CD1c-positive myeloid dendritic cell (primary cell): ENCODE results near the gene FRS2.
"Not testable (repeated sequence)": the region's sequence is repeated elsewhere in the genome, so short reads cannot be mapped to it uniquely, and the experiment has no call there.

Experiments
- DNase-seq: peaks from one replicate; pipeline ENCODE4 v3.0.0-alpha.2; 2016; ENCODE audit errors: extremely low spot score

The FRS2 gene

DNA sequence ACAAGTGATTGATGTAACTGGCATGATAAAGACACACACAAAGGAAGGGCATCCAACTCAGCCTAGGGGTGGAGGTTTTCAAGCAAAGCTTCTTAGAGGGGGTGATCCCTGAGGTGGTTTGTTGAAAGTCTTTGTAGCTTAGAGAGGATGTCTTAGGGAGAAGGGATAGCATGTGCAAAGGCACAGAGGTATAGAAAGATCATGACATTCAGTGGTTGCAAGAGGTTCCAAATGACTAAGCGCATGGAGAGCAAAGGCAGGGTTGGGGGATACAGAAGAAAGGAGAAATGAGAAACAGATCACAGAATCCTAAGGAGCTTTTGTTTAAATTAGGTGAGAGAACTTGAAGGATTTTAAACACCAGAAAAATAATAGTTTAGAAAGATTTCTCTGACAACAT, 109.9 kb downstream of the FRS2 start:
- DNase-seq, result no peak

DNA sequence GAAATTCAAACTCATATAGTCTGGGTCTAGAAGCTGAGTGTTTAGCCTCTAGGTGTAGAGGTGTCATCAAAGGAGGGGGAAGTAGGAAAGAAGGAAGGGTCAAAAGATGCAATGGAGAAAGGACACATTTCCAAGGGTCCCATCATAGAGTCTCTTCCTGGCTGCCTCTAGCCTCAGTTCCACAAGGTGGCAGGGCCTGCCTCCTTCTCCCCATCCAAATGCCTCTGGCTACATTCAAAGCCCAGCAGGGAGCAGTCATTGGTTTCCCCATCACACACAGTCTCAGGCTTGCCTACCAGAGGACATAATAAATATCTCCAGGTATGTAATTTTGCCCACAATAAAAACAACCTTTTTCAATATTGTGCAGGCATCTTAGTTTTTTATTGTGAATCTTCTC, 113.0 kb downstream of the FRS2 start:
- no peak for DNase-seq

- DNase-seq, result peak; percentile 99
Observed at GRCh38 chr12:69585189-69586062, 115.2 kb downstream of the FRS2 start, which contains the start of gene CCT2. Gene CCT2, plus strand, starts transcription at chr12:69585459. Its CDS starts 63 bp downstream, at chr12:69585522.

GRCh38 chr12:69588527-69588926, 118.3 kb downstream of the FRS2 start:
- DNase-seq, result no peak

- DNase-seq, result no peak
Observed at GRCh38 chr12:69589082-69589481, 118.9 kb downstream of the FRS2 start.

- no peak for DNase-seq
Observed at GRCh38 chr12:69595689-69596088, 125.5 kb downstream of the FRS2 start.

GRCh38 chr12:69598174-69598753, 128.1 kb downstream of the FRS2 start:
- no peak for DNase-seq

- no peak for DNase-seq
Observed at GRCh38 chr12:69600804-69601203, 130.6 kb downstream of the FRS2 start.

DNA sequence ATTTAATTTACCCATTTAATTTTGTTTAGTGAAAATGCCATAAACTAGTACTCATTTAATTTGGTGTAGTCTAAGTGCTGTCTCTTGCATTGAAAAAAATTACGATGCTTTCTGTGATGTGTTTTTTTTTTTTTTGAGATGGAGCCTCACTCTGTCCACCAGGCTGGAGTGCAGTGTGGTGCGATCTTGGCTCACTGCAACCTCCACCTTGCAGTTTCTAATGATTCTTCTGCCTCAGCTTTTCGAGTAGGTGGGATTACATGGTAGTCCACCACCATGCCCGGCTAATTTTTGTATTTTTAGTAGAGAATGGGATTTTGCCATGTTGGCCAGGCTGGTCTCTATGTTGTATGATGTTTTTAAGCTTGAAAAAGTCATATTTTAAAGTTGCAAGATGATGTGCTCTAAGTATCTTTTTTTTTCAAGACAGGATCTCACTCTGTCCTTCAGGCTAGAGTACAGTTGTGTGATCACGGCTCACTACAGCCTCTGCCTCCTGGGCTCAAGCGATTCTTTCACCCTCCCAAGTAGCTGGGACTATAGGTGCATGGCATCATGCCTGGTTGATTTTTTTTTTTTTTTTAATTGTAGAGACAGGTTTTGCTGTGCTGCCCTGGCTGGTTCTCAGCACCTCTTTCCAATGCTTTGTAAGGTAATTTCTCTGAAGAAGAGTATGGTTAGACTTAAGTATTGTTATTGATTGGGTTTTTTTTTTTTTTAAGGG, 131.9 kb downstream of the FRS2 start:
- DNase-seq, result no peak

GRCh38 chr12:69602954-69603353, 132.8 kb downstream of the FRS2 start:
- no peak for DNase-seq

GRCh38 chr12:69603556-69603955, 133.4 kb downstream of the FRS2 start:
- DNase-seq, result not testable (repeated sequence)

DNA sequence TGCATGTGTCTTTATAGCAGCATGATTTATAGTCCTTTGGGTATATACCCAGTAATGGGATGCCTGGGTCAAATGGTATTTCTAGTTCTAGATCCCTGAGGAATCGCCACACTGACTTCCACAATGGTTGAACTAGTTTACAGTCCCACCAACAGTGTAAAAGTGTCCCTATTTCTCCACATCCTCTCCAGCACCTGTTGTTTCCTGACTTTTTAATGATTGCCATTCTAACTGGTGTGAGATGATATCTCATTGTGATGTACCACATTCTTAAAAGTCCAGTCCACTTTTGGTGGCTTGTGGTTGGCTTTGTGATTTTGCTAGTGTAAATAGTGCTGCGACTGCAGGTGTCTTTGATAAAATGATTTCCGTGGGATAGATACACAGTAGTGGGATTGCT, 134.1 kb downstream of the FRS2 start:
- DNase-seq, result not testable (repeated sequence)

DNA sequence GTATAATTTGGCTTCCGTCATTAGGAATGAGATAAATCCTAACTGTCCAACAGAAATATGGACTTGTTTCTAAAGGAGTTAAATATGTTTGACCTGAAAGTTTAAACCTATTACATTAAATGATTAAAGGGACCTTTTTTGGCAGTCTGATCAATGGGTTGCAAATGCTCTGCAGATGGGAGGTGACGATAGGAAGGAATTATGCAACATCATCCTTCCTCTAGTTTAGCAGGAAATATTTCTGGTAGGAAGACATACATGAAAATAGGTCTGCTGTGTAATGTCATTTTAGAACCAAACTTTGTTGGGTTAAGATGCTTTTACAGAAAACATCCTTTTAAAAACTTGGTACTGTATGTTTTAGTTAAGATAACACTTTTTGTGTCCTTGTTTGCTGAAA, 137.9 kb downstream of the FRS2 start:
- no peak for DNase-seq

- DNase-seq, result no peak
Observed at GRCh38 chr12:69610126-69610525, 139.9 kb downstream of the FRS2 start.

GRCh38 chr12:69610729-69611128, 140.5 kb downstream of the FRS2 start, which contains the start of gene LRRC10:
Gene LRRC10, minus strand, starts transcription at chr12:69610907. Its CDS starts 69 bp downstream, at chr12:69610838.
- DNase-seq, result no peak

- no peak for DNase-seq
Observed at GRCh38 chr12:69613351-69613750, 143.2 kb downstream of the FRS2 start.

DNA sequence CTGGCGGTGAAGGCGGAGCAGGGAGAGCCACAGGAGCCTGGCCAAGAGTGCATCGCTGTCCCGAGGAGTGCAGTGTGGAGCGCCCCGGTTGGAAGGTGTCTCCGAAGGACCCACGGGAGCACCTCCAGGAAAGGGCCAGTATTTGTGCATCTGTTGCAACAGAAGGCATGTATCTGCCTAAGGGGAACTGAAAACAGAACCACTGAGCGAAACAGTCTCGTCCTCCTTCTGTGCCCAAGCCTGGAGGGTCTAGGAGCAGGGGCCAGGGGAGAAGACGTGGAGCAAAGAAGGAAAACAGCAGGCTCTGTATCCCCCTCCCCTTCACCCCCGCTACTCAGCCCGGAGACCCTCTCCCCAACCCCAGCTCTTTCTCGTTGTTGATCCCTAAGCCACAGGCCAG, 145.8 kb downstream of the FRS2 start:
- DNase-seq, result peak; percentile 13

DNA sequence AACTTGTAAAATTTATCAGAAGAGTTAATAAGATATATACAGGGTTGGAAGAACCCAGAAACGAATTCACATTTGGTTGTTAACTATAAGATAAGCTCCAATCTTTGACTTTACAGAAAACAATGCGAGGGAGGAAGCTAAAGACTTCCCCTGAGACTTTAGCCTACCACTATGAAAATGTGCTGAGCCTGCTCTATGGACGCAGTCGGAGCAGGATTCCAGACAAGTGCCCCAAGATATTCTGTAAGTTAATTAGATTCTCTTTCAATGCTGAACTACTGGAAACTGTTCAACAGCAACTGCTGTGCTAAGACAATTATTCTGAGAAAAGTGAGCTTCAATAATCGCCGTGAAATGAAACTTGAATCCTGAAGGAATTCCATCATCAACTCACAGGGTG, 148.9 kb downstream of the FRS2 start:
- no peak for DNase-seq

GRCh38 chr12:69620077-69620476, 149.9 kb downstream of the FRS2 start:
- no peak for DNase-seq

- no peak for DNase-seq
Observed at GRCh38 chr12:69620921-69621320, 150.7 kb downstream of the FRS2 start.

- DNase-seq, result no peak
Observed at GRCh38 chr12:69621551-69621950, 151.4 kb downstream of the FRS2 start.

DNA sequence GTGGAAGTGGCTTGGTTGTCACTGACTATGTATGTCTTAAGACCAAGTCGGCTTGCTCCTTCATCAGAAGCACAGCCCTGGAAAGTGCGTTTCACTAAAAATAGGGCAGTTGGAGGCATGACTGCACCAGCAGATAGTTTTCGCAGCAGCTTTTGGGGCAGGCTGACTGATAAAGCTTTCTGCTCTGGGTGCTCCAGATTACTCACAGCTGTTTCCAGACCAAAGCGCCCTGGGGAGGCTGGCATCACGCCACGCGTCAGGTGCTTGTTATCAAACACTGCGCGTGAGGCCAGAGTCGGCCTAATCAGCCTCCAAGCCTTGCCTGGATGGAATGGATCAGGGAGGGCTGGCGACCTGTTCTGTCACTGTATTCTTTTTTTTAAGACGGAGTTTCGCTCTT, 153.8 kb downstream of the FRS2 start:
- DNase-seq, result no peak

DNA sequence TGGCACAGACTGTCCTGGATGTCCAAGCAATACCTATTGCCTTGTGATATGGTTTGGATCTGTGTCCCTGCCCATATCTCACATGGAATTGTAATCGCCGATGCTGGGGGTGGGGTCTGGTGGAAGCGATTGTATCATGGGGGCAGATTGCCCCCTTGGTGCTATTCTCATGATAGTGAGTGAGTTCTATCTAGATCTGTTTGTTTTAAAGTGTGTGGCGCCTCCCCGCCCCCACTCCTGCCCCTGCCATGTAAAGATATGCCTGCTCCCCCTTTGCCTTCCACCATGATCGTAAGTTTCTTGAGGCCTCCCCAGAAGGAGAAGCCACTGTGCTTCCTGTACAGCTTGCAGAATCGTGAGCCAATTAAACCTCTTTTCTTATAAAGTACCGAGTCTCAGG, 157.3 kb downstream of the FRS2 start:
- no peak for DNase-seq
